ENCODE data around the gene CPLX4. TPM values are rescaled to one million over a fixed set of nuclear protein-coding genes. Genes with fewer than 3 reads are reported as not detected.

Gene CPLX4
- total RNA-seq, 4 donors from 2014 or later: not detected

DNA sequence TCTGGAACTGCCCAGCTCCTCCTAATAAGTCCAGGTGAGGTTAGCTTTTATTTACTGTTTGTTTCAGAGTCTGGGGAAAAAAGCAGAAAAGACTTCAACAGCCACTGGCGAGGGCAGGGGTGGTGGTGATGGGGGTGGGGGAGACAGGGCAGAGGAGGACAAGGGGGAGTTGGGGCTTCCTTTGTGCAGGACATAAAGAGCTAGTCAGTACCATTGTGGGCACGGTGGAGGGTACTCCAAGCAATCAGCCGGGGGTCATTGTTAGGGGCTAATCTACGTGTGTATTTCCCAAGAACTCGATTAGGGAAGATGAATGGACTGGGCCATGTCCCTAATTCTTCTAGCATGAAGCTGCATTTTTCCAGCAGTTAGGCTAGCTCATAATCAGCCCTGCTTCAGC, 42.4 kb downstream of the CPLX4 start:
- Histone ChIP-seq H3K4me3 (no peak overlapping the region), H3K36me3 (no peaks in the 10 kb centered on the region), H3K27me3 (peaks cover 16 to 50% of the 10 kb centered on the region in 2 donors), H3K4me1 (peaks cover 0 to 12% of the 10 kb centered on the region in 2 donors), H3K9me3 (no peaks in the 10 kb centered on the region), H3K27ac (no peak overlapping the region)
- no peak for DNase-seq
- TF ChIP-seq POLR2A (IDR thresholded peaks at IDR 0.05) (no peak), CTCF (IDR thresholded peaks at IDR 0.05) (no peak)
- intact Hi-C loops (cut with DNase I; ENCODE audit: low total_unique reads): no loop called here

DNA sequence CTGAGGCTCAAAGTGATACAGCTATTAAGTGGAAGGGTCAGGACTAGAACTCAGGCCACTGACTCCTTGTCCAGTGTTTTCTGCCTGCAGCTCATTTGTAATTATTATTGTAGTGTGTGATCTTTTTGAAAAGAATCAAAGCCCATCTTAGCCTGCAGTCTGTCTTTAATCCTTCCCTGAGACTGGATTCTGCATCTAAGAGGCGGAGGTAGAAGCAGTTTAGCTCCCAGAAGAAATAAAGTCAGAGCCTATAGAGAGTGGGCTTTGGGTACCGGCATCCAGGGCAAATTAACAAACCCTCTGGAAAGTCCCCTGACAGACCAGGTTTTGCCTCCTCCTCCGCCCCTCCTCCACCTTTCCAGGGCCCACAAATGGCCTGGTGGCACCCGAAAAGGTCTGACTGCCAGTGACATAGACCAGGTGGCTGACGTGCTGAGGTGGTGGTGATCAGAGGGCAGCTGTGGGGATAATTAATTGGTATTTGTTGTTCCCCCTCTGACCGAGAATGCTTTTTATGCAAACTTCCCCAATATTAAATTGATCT, 43.0 kb downstream of the CPLX4 start:
- peaks cover 16 to 56% of the 10 kb centered on the region in 2 donors for H3K27me3 ChIP-seq
- no peaks in the 10 kb centered on the region for H3K9me3 ChIP-seq
- H3K27ac ChIP-seq: no peak overlapping the region
- H3K4me1 ChIP-seq: peaks cover 0 to 12% of the 10 kb centered on the region in 2 donors
- DNase-seq: no peak
- H3K36me3 ChIP-seq: no peaks in the 10 kb centered on the region
- intact Hi-C loops (cut with DNase I; ENCODE audit: low total_unique reads): no loop called here
- TF ChIP-seq POLR2A (IDR thresholded peaks at IDR 0.05) (no peak), CTCF (IDR thresholded peaks at IDR 0.05) (no peak)
- no peak overlapping the region for H3K4me3 ChIP-seq

- DNase-seq: no peak
- TF ChIP-seq CTCF (IDR thresholded peaks at IDR 0.05) (no peak), POLR2A (IDR thresholded peaks at IDR 0.05) (no peak)
- intact Hi-C loops (cut with DNase I; ENCODE audit: low total_unique reads): no loop called here
- no peak overlapping the region for H3K27ac ChIP-seq
- peaks cover 16 to 65% of the 10 kb centered on the region in 2 donors for H3K27me3 ChIP-seq
- no peak overlapping the region for H3K4me3 ChIP-seq
- H3K4me1 ChIP-seq: peaks cover 0 to 12% of the 10 kb centered on the region in 2 donors
- H3K36me3 ChIP-seq: no peaks in the 10 kb centered on the region
- no peaks in the 10 kb centered on the region for H3K9me3 ChIP-seq
Measured at GRCh38 chr18:59274533-59274928, 43.9 kb downstream of the CPLX4 start.

DNA sequence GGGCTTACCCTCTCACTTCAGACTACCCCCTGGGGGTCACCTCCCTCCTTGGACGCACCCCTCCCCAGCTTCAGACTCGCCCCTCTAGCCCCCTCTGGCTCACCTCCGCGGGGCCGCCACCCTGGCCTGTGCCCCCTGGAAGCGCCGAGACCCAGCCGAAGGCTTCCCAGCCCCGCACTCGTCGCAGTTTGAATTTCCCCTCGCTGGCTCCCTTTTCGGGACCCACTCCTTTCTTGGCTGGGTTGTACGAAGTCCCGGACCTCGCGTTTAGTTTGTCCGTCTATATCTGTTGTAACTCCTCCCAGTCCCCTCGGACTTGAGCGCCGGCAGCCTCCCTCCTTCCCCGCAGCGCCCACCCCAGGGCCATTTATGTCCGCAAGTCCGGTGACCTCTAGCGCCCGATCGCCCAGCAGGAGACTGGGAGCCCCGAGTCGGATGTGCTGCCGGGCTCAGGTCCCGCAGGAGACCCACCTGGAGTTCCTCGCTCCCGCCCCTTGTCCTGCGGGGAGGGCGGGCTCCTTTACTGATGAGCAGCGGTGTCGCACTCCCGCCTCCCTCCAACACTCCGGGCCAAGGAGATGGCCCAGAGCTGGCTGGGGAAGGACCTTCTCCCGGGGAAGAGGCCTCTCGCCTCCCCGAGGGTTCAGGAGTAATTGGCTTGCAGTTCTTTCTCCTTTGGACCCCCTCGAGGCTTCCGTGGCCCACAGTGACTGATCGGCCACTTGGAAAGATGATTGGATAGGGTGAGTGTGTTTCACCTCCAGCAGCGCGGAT, 44.5 kb downstream of the CPLX4 start:
- H3K27me3 ChIP-seq: peaks cover 19 to 67% of the 10 kb centered on the region in 2 donors
- H3K36me3 ChIP-seq: no peaks in the 10 kb centered on the region
- H3K9me3 ChIP-seq: no peaks in the 10 kb centered on the region
- no peak overlapping the region for H3K27ac ChIP-seq
- no peak for DNase-seq
- no peak overlapping the region for H3K4me3 ChIP-seq
- H3K4me1 ChIP-seq: peaks cover 0 to 12% of the 10 kb centered on the region in 2 donors
- TF ChIP-seq POLR2A (IDR thresholded peaks at IDR 0.05): no peak
- no peak for TF ChIP-seq CTCF (IDR thresholded peaks at IDR 0.05)
- intact Hi-C loops (cut with DNase I; ENCODE audit: low total_unique reads): no loop called here
